SK-N-MC (cell line): ENCODE results near the gene PLEKHG5.

ENCODE experiments used
- EZH2 ChIP-seq: fragments of 200-600 bp; sonication (generic); IDR thresholded peaks from one replicate; pipeline ENCODE4 v1.6.1; 2017; ENCODE audit warnings: antibody characterized with exemption
- FOXP2 ChIP-seq: optimal IDR thresholded peaks from 2 replicates; pipeline ENCODE3; 2011; ENCODE audit warnings: mild to moderate bottlenecking, moderate library complexity; ENCODE audit not compliant: insufficient read depth; ENCODE audit errors: extremely low read length, control extremely low read depth

DNA sequence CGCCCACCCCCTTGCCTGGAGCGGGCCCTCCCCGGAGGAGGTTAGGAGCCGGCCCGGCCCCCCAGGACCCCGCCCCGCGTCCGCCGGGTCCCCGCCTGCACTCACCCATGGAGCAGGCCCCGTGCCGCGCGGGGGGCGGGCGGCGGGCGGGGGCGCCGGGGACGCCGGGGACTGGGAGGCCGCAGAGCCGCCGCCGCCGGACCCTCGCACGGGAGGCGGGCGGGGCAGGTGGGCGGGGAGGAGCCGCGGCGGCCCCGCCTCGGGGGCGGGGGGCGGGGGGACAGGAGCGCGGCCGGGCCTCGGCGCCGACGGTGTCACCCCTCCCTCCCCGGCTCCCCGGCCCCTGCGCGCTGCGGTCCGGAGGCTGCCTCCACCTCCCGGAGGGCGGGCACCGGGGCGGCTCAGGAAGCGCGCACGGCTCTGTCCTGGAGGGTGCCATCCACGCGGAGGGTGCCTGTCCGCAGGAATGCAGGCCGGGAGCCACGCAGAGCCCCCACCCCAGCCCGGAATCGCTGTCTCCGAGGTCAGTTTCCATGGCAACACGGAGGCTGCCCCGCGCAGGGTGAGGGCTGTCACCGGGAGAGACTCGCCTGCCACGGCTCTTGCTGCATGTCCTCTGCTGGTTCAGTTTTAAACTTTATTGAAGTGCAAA is 5.9 kb upstream of the PLEKHG5 start:
- TF ChIP-seq FOXP2 (no peak), EZH2 (no peak)
